Erythroblast (primary cell): ENCODE results near the gene TOE1.
A peak's percentile ranks its signal among the peaks of the same experiment; 100 is the strongest.

Source experiments
- DNase-seq, 2 experiments: peaks; one replicate each; lab custom pipeline; 2025; lab: John Stamatoyannopoulos, UW
- GATA1 ChIP-seq: IDR thresholded peaks from 2 replicates; pipeline ENCODE4 v1.6.1; 2011; ENCODE audit warnings: low read depth, mild to moderate bottlenecking, control low read depth, low read length, moderate library complexity
- POLR2A ChIP-seq: IDR thresholded peaks from 2 replicates; pipeline ENCODE4 v1.6.1; 2011; ENCODE audit warnings: mild to moderate bottlenecking, low read length

TOE1 gene

GRCh38 chr1:45335855-45336324, 4.1 kb upstream of the TOE1 start:
- TF ChIP-seq GATA1 (no peak), POLR2A (no peak)
- DNase-seq, result no peak

- TF ChIP-seq POLR2A, result no peak
- no peak for TF ChIP-seq GATA1
- DNase-seq, result no peak
These were observed 2.2 kb upstream of the TOE1 start for GRCh38 chr1:45337630-45338325.

- DNase-seq, result peak; percentile 53 to 60
- TF ChIP-seq POLR2A (no peak), GATA1 (no peak)
These were observed 971 bp downstream of the TOE1 start for GRCh38 chr1:45340816-45341466.

GRCh38 chr1:45344499-45344898, 4.5 kb downstream of the TOE1 start:
- TF ChIP-seq GATA1, result no peak
- peak; percentile 28 for TF ChIP-seq POLR2A
- DNase-seq, result no peak

- no peak for DNase-seq
These were observed 5.0 kb downstream of the TOE1 start for GRCh38 chr1:45345014-45345413.

GRCh38 chr1:45346473-45346872, 6.5 kb downstream of the TOE1 start:
- TF ChIP-seq POLR2A (no peak), GATA1 (no peak)
- no peak for DNase-seq

More at GRCh38 chr1:45345014-45345413, 5.0 kb downstream of the TOE1 start:
- TF ChIP-seq GATA1, result no peak
- no peak for TF ChIP-seq POLR2A

- DNase-seq, result no peak
- TF ChIP-seq GATA1 (no peak), POLR2A (no peak)
These were observed 8.1 kb downstream of the TOE1 start for GRCh38 chr1:45348020-45348419.

GRCh38 chr1:45348609-45348965, 8.6 kb downstream of the TOE1 start:
- TF ChIP-seq POLR2A, result no peak
- no peak for TF ChIP-seq GATA1
- no peak for DNase-seq

GRCh38 chr1:45348966-45349677, 9.2 kb downstream of the TOE1 start:
- TF ChIP-seq POLR2A (no peak), GATA1 (no peak)
- DNase-seq, result peak in 1 of 2 experiments; percentile 20

- no peak for TF ChIP-seq POLR2A
- TF ChIP-seq GATA1, result no peak
- no peak for DNase-seq
These were observed 11.5 kb downstream of the TOE1 start for GRCh38 chr1:45351508-45351907.

- no peak for DNase-seq
- TF ChIP-seq POLR2A (no peak), GATA1 (no peak)
These were observed 13.7 kb downstream of the TOE1 start for GRCh38 chr1:45353685-45354084.

GRCh38 chr1:45354838-45355237, 14.9 kb downstream of the TOE1 start:
- TF ChIP-seq GATA1 (no peak), POLR2A (no peak)
- DNase-seq, result no peak

- DNase-seq, result no peak
- TF ChIP-seq GATA1 (no peak), POLR2A (no peak)
These were observed 15.7 kb downstream of the TOE1 start for GRCh38 chr1:45355683-45356082.

GRCh38 chr1:45356186-45356585, 16.2 kb downstream of the TOE1 start:
- TF ChIP-seq POLR2A, result no peak
- no peak for TF ChIP-seq GATA1

More at GRCh38 chr1:45356186-45356585, 16.2 kb downstream of the TOE1 start:
- no peak for DNase-seq
